ENCODE data around the gene MDM4.

The MDM4 gene

GRCh38 chr1:204583909-204584632 lies 67.9 kb downstream of the MDM4 start:
- DNase-seq = no peak

- DNase-seq = no peak
These were observed 68.6 kb downstream of the MDM4 start for GRCh38 chr1:204584699-204585372.

- no peak for DNase-seq
These were observed 71.4 kb downstream of the MDM4 start for GRCh38 chr1:204587621-204588020.

- no peak for DNase-seq
These were observed 72.6 kb downstream of the MDM4 start for GRCh38 chr1:204588826-204589225.

- DNase-seq = no peak
These were observed 73.3 kb downstream of the MDM4 start for GRCh38 chr1:204589409-204590038.

- DNase-seq = no peak
These were observed 75.4 kb downstream of the MDM4 start for GRCh38 chr1:204591473-204592090.

GRCh38 chr1:204592246-204592948 lies 76.2 kb downstream of the MDM4 start:
- DNase-seq = no peak

- peak; percentile 24 for DNase-seq
These were observed 82.2 kb downstream of the MDM4 start for GRCh38 chr1:204598319-204598969.

- DNase-seq = no peak
These were observed 82.9 kb downstream of the MDM4 start for GRCh38 chr1:204599098-204599497.

- no peak for DNase-seq
These were observed 83.4 kb downstream of the MDM4 start for GRCh38 chr1:204599596-204599995.

- no peak for DNase-seq
These were observed 84.0 kb downstream of the MDM4 start for GRCh38 chr1:204600203-204600602.

GRCh38 chr1:204600968-204601367 lies 84.8 kb downstream of the MDM4 start:
- DNase-seq = no peak

- DNase-seq = no peak
These were observed 85.9 kb downstream of the MDM4 start for GRCh38 chr1:204602111-204602579.

GRCh38 chr1:204602871-204603542 lies 86.8 kb downstream of the MDM4 start:
- DNase-seq = no peak

- no peak for DNase-seq
These were observed 89.6 kb downstream of the MDM4 start for GRCh38 chr1:204605791-204606190.

Measured in SIG-M5 (cell line).